ENCODE results near the gene ZFP64.
"Not testable (repeated sequence)": the region's sequence is repeated elsewhere in the genome, so short reads cannot be mapped to it uniquely, and the experiment has no call there.

The ZFP64 gene

GRCh38 chr20:52153896-52154295, 37.7 kb downstream of the ZFP64 start:
- no peak for DNase-seq

GRCh38 chr20:52152921-52153320, 38.7 kb downstream of the ZFP64 start:
- no peak for DNase-seq

DNA sequence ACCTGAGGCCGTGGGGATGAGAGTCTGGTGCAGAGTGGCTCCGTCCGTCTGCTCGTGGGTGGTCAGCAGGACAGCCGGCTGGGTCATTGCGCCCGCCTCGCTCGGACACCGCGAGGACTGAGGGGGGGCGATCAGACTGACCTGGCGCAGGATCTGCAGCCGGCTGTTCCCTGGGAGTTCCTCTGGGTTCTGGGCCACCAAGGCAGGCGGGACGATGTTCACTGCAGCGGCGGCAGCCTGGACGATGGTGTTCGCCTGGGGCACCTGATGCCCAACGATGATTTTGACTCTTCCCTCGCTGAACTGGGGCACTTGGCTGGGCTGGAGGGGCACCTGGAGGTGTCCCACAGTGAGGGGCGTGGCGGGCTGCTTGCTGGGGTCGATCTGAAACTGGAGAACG, 39.2 kb downstream of the ZFP64 start:
- no peak for DNase-seq

DNA sequence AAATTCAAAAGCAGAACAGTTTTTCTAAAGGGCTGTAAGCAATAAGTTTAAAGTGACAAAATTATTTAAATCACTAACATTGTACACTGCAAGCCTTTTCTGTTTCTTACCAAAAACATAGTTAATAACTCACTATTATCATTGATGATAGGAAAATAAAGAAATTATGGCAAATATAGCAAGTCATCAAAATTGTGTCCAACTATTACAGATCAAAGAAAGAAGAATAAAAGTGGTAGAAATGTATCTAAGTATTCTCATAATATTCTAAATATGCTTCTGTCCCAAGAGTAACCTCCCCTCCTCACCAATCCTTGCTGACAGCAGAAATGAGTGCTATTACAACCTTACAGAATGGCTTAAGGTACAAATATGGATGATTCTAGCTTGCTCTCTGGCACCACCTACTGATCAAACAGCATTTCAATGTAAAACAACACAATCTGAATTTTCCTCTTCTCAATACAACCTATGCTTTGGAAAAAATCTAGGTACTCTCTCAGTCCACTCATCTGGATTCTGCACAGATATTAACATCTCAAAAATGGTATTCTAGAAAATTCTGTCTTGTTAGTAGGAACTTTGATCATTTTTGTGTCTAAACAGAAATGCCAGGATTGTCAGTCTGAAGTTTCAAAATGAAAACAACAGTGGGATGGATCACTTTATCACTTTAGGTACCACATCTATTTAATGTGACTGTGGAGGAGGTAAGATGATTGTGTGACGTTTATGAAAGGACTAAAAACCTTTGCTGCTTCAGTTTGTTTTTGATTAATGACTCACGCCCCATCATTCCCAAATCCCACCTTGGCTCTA, 40.9 kb downstream of the ZFP64 start:
- no peak for DNase-seq

DNA sequence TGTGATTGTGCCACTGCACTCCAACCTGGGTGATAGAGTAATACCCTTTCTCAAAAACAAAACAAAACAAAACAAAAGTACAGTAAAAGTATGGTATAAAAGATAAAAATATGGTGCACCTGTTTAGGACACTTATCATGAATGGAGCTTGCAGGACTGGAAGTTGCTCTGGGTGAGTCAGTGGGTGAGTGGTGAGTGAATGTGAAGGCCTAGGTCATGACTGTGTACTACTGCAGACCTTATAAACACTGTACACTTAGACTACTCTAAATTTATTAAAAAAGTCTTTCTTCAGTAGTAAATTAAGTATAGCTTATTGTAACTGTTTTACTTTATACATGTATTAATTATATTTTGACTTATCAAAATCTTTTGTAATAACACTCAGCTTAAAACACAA, 46.0 kb downstream of the ZFP64 start:
- DNase-seq: no peak

DNA sequence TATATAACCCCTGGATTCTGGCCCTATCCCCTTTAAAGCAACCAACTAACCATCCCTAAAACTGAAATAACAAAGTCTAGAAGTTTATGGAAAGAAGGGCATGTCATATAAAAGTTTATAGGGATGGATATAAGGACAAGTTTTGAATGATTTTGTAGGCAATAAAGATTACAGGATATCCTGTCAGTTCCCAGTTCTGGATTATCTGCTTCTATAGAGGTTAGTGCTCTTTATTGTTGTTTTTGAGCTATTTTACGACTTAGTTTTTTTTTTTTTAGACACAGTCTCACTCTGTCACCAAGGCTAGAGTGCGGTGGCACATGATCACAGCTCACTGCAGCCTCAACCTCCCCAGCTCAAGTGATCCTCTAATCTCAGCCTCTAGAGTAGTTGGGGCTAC, 48.3 kb downstream of the ZFP64 start:
- no peak for DNase-seq

DNA sequence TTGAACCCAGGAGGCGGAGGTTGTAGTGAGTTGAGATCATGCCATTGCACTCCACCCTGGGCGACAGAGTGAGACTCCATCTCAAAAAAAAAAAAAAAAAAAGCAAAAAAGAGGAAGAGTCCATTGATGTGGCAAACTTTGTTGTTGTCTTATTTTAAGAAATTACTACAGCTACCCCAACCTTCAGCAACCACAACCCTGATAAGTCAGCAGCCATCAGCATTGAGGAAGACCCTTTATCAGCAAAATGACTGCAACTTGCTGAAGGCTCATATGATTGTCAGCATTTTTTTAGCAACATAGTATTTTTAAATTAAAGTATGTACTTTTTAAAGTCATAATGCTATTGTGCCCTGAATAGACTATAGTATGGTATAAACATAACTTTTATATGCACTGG, 48.8 kb downstream of the ZFP64 start:
- DNase-seq: no peak

DNA sequence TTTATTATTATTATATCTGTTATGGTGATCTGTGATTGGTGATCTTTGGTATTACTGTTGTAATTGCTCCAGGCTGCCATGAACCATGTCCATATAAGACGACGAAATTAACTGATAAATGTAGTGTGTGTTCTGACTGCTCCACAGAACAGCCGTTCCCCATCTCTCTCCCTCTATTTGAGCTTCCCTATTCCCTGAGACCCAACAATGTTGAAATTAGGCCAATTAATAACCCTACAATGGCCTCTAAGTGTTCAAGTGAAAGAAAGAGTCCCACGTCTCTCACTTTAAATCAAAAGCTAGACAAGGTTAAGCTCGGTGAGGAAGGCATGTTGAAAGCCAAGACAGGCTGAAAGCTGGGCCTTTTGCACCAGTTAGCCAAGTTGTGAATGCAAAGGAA, 51.6 kb downstream of the ZFP64 start:
- no peak for DNase-seq

- no peak for DNase-seq
Measured at GRCh38 chr20:52137850-52138249, 53.7 kb downstream of the ZFP64 start.

GRCh38 chr20:52133714-52134113, 57.9 kb downstream of the ZFP64 start:
- not testable (repeated sequence) for DNase-seq

- DNase-seq: no peak
Measured at GRCh38 chr20:52132337-52132736, 59.2 kb downstream of the ZFP64 start.

GRCh38 chr20:52131048-52131643, 60.4 kb downstream of the ZFP64 start:
- no peak for DNase-seq

DNA sequence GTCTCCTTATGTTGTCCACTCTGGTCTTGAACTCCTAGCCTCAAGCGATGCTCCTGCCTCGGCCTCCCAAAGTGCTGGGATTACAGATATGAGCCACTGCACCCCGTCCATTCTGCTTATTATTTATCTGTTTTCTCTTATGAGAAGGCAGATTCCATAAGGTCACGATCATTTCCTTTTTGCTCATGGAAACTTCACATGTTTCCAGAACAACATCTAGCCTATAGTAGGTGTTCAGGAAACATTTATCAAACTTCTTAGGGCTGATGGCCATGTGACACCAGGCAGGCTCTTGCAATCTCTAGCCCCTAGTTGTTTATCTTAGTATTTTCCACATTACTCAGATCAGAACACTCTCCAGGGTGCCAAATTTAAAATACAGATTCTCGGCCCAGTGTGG, 61.2 kb downstream of the ZFP64 start:
- DNase-seq: no peak

GRCh38 chr20:52129611-52130010, 62.0 kb downstream of the ZFP64 start:
- no peak for DNase-seq

DNA sequence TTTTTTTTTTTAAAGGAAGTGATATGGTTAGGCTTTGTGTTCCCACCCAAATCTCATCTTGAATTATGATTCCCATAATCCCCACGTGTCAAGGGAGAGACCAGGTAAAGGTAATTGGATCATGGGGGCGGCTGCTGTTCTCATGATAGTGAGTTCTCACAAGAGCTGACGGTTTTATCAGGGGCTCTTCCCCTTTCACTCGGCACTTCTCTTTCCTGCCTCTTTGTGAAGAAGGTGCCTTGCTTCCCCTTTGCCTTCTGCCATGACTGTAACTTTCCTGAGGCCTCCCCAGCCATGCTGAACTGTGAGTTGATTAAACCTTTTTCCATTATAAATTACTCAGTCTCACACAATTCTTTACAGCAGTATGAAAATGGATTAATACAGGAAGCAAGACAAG, 64.3 kb downstream of the ZFP64 start:
- no peak for DNase-seq

DNA sequence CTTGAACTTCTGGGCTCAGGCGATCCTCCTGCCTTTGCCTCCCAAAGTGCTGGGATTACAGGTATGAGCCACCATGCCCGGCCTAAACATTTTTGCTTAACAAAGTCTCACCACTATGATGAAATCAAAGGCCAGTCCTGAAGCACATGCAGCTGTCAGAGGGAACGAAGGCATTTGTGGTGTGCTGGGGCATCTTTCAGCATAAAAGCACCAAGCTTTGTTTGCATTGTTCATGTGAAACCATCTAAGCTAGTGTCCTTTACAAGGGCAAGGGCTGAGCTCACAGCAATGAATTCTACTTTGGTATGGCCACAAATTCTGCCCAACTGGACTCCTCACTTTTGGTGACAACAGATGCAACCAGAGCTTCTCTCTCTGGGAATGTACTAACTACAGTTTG, 66.8 kb downstream of the ZFP64 start:
- no peak for DNase-seq

DNA sequence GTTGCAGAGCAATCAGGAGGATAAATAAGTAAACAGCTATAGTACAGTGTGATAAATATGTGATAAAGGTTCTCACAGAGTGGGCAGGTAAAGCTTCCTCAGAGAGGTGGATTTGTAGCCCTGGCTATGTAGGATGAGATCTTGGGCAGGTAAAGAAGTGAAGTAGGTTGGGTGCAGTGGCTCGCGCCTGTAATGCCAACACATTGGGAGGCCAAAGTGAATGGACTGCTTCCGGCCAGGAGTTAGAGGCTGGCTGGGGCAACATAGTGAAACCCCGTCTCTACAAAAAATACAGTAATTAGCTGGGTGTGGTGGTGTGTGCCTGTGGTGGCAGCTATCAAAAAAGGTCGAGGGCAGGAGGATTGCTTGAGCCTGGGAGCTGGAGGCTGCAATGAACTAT, 72.9 kb downstream of the ZFP64 start:
- DNase-seq: no peak

GRCh38 chr20:52118016-52118623, 73.5 kb downstream of the ZFP64 start:
- no peak for DNase-seq

DNA sequence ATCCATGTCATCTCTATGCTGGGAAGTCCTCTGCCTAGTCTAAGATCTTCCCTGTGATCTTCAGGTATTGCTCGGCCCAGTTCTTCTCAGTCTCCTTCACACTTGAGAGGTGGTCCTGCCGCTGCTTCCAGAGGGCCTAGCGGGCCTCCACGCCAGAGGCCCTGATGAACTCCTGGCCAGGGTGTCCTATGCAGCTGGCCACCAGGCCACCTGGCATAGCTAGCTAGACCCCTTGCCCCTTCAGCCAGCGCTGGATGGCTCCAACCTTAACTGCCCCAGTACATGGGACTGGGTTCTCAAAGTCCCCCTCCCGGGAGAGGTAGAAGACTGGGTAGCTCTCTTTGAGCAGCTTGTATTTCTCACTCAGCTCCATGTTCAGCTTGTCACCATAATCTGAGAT, 81.1 kb downstream of the ZFP64 start:
- no peak for DNase-seq

GRCh38 chr20:52105442-52106422, 85.8 kb downstream of the ZFP64 start:
- peak; percentile 63 for DNase-seq

GRCh38 chr20:52104546-52105441, 86.8 kb downstream of the ZFP64 start:
- DNase-seq: peak; percentile 66

Data from activated CD8-positive, alpha-beta memory T cell treated with anti-CD3 and anti-CD28 coated beads for 24 hours (primary cell).